GM21717 (cell line): ENCODE data around the gene NOTCH1.
"Not testable (repeated sequence)": the region's sequence is repeated elsewhere in the genome, so short reads cannot be mapped to it uniquely, and the experiment has no call there.

Experiments
- ATAC-seq: cut with Tn5 transposase; IDR thresholded peaks from one replicate; pipeline ENCODE4 v1.9.1; 2021; ENCODE audit warnings: mild to moderate bottlenecking, moderate library complexity; ENCODE audit not compliant: unreplicated experiment

NOTCH1 gene

DNA sequence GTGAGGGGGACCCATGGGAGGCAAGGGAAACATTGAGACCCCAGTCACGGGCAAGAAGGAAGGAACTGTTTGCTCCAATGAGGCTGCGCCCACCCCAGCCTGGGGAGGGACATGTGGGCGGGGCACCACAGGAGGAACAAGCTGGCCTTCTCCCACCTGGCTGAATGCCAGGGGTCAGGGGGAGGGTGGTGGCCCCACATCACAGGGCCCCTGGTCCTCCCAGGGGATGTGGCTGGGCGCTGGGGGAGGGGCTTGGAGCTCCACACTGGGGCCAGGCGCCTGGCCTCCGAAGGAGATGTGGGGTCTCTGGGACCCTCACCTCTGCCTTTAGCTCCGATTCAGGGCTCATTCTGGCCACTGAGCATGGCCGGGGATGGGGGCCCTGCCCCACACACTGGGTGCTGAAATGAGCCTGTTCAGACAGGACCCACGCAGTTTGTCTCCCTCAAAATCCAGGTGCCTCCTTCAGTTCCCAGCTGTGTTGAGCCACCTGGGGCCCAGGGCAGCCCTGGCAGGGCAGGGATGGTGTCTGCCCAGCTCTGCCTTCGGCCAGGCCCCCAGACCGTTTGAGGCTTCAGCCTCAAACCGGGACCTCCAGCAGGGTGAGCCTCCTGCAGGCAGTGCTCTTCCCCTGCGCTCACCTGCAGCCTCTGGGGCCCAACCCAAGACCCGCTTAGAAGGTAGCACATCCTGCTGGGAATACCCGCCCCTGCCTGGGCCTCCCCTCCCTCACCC lies 33.2 kb upstream of the NOTCH1 start:
- ATAC-seq: no peak

DNA sequence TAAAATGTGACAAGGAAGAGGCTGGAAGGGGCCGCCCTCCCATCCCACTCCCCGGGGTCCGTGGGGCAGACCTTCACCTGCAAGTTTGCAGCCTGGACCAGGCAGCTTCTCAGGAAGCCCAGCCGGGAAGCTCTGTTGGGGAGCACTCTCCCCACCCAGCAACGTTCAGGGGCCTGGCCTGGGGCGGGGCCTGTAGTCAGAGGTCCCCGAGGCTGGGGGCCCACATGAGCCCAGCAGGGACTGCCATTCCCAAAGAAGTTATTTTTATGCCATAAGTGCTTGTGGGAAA lies 32.7 kb upstream of the NOTCH1 start:
- ATAC-seq: no peak

DNA sequence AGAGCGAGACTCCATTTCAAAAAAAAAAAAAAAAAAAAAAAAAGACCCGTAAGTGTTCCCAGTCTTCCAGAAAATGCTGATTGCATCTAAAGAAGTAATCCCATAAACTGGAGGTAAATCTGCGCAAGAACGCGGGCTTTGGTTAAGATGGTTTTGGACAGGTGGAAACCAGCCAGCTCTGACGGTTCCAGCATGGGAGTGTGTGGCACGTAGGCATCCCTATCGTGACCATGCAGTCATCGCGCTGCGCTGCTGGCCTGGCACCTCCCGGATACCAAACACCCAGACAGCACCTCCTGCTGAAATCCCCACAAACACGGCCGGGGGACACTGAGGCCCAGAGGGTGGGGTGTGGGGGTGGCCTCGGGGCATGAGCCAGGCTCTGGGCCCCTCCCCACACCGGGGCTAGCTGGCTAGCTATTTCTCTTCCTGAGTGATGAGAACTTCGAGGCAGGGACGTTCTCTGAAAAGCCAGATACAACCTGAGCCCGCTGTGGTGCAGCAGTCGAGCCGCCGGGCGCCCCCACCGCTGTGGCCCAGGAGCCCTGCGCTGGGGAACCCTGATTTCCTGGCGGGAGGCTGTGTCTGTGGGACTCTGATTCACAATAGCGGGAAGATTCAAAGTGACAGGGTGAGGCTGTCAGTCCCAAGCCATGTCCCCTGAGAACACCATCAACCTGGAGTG lies 32.2 kb upstream of the NOTCH1 start:
- ATAC-seq: no peak

DNA sequence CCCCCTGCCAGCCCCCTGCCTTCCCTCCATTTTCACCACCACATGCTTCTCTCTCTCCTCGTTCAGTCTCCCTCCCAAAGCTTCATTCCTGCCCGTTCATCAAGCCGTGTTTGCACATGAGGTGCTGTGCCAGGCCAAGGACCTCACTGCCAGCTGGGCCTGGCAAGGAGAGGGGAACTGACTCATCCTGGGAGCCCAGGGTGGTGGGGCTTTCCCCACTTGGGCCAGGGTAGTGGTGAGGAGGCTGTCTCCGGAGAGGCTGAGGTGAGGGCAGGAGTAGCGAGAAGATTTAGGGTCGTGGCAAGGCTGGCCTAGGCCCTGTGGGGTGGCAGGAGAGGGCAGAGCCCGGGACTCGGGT lies 30.4 kb upstream of the NOTCH1 start:
- ATAC-seq: no peak

DNA sequence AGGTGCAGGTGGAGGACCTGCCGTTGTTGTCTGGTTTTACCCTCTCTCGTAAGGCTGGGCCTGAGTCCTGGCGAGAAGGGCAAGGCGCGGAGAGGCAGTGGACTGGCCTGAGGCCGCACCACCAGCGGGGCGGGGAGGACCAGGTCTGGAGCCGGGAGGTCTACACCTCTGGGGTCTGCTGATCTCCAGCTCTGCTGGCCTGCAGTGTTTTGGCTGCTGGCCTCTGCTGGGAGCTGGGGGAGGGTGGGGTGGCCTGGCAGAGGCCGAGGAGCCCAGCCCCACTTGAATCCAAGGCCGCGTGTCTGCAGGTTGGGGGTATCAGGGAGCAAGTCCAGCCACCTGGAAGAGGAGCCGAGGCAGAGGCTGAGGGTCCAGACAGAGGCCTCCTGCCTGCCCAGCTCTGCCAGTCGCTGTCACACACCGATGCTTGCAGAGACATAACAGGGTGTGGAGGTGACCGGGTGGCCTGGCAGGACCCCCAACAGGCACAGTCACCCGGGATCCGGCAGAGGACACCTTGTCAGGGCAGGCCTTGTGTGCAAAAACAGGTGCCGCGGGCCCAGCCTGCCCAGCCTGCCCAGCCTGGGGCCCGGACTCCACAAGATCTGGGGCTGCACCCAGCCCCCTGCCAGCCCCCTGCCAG lies 29.9 kb upstream of the NOTCH1 start:
- no peak for ATAC-seq

DNA sequence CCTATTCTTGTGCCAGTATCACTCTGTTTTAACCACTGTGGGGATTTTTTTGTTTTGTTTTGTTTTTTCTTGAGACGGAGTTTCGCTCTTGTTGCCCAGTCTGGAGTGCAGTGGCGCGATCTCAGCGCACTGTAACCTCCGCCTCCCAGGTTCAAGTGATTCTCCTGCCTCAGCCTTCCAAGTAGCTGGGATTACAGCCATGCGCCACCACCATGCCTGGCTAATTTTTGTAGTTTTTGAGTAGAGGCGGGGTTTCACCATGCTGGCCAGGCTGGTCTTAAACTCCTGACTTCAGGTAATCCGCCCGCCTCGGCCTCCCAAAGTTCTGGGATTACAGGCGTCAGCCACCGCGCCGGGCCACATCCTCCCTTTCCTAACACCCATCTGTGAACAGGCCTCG lies 28.8 kb upstream of the NOTCH1 start:
- not testable (repeated sequence) for ATAC-seq

DNA sequence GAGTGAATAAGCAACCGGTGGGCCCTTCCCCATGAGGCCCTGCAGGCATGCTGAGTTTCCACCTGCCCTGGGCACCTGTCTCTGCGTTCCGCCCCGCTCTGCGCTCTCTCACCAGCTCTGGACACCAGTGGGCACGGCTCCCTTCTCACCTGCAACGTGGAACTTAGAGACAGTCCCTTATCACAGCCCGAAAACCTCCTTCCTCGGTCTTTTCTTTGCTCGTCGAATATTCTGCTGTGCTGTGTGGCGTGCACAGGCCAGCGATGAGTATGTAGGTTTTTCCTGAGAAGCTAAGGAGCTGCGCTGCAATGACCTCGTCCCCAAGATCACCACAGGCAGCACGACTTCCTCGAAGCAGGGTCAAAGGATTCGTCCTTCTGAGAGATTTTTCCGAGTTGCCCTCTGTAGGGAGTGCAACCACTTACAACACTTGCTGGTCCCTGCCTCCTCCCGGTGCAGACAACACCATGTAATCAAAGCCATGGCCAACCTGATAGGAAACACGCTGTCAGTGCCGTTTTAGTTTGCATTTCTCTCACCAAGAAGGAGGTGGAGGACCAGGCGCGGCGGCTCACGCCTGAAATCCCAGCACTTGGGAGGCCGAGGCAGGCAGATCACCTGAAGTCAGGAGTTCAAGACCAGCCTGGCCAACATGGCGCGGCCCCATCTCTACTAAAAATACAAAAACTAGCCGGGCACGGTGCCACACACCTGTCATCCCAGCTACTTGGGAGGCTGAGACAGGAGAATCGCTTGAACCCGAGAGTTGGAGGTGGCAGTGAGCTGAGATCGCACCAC lies 27.2 kb upstream of the NOTCH1 start:
- ATAC-seq: no peak

DNA sequence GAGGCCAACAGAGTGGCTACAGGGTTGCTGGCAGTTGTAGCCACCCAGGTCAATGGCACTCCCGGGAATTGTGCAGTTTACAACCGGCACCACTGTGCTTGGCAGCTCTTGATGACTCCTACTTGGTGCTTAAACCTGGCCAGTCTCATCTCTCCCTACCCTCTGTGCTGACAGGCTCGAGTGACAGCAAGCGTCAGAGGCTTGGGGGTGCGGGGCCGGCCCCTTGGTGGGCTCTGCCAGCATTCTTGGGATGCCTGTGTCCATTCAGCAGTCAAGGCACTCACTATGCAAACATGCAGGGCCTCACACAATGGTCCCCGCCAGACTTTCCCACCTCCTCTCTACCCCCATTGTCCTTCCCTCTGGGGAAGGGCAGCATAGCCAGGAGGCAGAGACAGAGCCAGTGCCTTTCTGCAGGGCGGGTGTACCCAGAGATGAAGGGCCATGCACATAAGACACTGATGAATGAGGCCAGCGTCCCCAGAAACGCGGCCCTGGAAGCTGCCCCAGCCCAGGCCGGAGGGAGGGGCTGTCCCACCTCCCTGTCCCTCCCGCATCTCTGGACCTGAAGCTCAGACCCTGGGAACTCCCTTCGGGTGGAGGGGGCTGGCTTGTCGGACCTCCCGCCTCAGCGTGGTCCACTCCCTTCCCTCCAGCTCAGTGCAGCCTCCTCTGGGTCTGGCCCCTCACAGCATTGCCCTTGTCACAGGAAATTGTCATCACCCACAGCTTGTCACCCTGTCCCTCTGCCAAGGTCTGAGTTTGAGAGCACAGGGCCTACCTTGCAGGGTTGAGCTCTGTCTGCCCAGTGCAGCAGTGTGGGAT lies 26.4 kb upstream of the NOTCH1 start:
- ATAC-seq: no peak

DNA sequence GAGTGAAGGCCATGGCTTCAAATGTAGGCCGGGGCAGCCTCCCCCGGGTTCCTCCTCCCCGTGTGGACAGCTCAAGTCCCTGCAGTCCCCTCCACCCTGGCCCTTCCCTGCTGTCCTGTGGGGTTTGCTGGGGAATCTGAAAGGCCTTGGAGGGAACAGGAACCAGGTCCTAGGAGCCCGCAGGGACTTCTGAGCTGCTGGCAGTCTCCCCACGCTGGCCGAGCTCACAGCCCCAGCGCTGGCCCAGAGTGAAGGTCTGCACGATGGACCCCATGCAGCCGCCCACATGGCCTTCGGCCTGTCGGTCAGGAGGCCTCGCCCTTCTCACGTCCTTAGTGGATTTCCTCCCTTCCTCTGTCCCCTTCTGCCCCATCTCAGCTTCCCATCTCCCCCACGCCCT lies 25.7 kb upstream of the NOTCH1 start:
- ATAC-seq: no peak

DNA sequence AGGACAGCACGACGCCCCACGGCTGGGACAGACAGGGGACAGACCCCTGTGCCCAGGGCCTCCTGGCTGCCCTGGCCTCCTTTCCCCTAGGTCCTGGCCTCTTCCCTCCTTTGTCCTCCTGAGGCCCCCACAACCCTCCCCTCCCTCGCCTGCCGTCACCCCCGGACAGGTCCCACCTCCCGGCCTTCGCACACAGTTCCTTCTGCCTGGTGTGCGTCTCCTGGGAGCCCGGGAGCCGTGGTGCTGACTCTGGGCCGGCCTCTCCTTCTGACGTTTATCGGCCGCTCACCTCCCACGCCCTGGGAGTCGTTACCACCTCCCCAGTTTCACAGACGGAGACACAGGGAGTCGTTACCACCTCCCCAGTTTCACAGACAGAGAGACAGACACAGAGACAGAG lies 25.1 kb upstream of the NOTCH1 start:
- ATAC-seq: no peak

DNA sequence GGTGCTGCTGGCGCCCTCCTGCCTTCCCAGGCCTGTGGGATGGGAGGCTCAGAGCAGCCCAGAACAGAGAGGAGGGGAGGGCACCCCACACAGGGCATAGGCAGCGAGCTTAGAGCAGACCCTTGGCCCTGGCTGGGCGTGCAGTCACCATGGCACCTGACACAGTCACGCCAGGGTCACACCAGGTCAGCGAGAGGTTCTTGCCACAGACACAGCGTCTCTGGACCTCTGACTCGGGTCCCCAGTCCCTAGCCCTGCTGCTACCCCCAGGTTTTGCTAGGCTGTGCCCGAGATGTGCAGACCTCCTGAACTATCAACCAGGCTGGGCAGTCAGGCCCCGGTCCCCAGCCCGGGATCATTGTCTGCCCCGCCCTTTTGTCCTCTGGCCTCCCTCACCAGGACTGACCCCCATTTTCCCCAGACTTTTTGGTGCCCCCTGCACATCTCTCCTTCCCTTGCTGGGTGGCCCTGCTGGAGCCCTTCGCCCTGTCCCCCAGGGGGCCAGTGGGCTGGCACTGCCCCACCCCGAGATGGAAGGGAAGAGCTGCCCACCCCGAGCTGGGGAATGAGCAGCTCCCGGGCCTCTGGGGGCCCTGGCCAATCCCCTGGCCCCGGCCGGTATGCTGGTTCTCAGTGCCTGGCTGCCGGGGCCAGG lies 24.5 kb upstream of the NOTCH1 start:
- no peak for ATAC-seq

DNA sequence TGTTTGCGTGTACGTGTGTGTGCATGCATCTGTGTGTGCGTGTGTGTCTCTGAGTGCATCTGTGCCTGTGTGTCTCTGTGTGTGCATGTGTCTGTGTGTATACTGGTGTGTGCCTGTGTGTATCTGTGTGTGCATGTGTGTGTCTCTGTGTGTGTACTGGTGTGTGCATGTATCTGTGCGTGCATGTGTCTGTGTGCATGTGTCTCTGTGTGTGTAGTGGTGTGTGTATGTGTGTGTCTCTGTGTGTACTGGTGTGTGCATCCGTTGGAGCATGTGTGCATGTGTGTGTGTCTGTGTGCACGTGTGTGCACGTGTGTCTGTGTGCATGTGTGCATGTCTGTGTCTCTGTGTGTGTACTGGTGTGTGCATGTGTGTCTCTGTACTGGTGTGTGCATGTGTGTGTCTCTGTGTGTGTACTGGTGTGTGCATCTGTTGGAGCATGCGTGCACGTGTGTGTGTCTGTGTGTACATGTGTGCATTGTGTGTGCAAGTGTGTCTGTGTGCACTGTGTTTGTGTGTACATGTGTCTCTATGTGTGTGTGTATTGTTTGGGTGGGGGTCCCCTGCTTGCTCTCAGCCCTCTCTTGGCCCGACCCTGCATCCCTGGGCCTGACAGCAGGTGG lies 23.8 kb upstream of the NOTCH1 start:
- ATAC-seq: no peak

DNA sequence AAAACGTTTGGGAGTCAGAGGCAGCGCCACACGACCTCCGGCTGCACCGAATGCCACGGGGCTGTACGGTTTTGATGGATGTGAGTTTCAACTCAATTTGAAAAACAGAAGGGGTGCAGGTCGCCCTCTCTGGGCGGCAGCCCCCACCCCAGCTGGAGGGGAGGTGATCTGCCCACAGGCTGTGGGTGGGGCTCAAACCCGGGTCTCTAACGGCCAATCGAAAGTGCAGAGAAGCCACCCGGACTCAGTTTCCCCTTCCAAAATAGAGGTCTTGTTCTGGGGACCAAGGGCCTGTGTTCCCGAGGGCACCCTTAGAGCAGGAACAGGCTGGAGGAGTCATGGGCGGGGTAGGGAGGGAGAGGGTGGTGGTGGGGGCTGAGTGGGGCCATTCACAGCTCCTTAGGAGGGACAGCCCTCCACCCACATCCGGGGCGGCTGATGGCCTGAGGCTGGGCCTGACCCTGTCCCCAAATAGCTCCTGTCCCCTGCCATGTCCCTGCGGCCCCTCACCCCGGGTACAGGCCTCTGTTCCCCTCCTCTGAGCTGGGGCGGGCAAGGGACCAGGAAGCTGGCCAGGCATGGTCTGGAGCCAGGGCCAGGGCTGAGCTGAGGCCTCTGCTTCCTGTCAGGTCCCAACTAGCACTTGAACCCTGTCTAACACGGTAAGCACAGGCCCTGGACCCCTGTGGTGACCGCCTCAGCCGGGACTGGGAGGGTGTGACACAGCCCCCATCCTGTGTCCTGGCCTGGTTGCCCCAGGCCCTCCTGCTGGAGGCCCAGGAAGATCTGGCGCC lies 22.6 kb upstream of the NOTCH1 start:
- ATAC-seq: no peak

DNA sequence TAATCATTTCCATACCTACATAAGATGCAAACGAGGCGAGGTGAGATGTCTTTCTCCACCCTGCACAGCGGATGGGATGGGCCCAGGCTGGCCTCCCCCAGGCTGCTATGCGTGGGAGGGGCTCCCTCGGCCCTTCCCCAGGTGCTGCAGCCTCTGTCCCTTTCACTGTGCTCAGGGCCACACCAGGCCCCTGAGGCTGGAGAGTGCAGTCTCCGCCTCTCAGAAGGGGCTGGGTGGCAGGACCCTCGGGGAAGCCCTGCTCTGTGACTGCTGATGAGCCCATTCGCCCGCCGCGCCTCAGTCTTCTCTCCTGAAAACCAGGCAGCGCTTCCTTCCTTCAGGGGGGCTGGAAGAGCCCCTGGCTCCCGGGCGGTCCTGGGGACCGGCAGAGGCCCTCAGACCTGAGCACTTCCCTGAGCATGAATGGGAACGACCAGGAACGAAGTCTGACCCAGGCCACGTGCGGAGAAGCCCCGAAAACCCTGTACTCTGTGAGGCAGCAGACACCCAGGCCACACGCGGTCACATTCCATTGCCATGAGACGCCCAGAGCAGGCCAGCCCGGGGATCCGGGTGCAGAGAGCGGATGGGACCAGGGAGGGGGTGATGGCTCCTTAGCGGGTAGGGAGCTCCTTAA lies 21.9 kb upstream of the NOTCH1 start:
- no peak for ATAC-seq

DNA sequence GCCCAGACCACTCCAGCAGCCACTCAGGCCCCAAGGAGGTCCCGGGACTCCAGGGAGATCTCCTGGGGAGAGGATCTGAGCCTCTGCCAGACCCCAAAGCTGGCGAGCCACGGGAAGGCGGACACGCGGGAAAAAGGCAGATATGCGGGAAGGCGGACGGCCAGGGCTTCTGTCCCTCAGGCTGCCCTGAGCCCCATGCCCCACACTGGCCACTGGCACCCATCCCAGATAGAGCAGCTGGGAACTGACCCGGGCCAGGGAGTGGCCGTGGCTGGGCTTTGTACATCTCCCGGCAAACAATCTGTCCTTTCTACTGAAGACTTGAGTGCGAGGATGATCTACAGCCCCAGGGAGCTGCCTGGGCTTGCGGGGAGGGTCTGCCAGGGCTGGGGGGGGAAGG lies 21.1 kb upstream of the NOTCH1 start:
- no peak for ATAC-seq

DNA sequence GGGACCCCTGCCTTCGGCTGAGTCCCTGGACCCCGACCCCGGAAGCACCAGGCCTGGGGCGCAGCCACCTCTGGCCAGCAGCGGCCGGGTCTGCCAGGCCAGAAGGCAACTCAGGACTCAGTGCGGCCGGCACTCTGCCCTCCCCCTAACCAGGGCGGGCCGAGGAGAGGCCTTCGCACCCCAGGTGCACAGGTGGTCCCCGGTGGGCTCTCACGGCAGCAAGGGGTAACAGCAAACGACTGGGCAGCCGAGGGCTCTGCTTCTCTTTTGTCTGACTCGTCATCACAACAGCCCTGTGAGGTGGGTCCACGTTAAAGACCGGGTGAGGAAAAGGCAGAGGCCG lies 20.7 kb upstream of the NOTCH1 start:
- no peak for ATAC-seq

DNA sequence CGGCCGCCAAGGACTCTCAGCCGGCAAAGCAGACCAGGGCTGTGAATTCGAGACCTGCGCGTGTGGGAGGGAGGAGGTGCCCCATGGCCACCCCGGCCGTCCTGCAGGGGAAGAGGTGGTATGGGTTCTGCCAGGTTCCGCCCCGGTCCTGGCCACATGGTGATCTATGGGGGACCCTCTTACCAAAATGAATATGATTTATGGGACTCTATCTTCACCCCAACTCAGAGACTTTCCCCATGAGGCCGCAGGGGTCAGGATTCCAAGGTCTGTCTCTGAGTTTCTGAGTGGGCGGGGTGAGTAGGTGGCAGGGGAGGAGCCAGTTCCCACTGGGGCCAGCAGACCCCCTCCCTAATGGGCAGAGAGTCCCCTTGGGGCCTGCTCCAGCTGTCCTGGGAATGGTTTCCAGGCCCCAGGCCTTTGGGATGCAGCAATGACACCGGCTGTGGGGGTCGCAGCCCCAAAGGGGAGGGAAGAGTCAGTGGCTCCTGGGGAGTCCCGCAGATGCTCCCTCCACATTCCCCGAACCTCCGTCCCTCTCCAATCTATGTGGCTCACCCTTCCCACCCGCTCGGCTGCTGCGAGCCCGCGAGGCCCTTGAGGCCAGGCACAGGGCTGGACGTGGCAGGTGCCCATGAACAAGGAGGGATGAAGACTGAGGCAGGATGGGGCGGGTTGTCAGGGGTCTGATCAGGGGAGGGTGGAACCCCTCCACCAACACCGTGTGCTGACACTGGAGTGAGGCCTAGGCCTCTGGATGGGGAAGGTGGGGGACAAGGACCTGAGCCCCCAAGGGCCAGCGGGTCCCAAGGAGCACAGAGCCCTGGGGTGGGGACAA lies 20.1 kb upstream of the NOTCH1 start:
- no peak for ATAC-seq
